K562 (cell line): ENCODE measurements around the gene USP2. TPM values are rescaled to one million over a fixed set of nuclear protein-coding genes. Genes with fewer than 3 reads are reported as not detected.

ENCODE experiments used
- ARNT ChIP-seq, 2 experiments: fragments of 450-650 bp; IDR thresholded peaks; 2 replicates each; pipeline ENCODE4 v1.6.1; 2016; ENCODE audit warnings: mild to moderate bottlenecking in 1 of 2
- C11orf30 ChIP-seq: fragments of 450-650 bp; IDR thresholded peaks from 2 replicates; pipeline ENCODE4 v1.6.1; 2016; ENCODE audit warnings: low read depth, mild to moderate bottlenecking
- CBFB ChIP-seq: sonication (generic); formaldehyde crosslinking; IDR thresholded peaks from 2 replicates; pipeline ENCODE4 v1.4.0; 2020; ENCODE audit warnings: mild to moderate bottlenecking, missing genetic modification reagents
- DLX4 ChIP-seq: fragments of 250-450 bp; sonication (Bioruptor Pico); IDR thresholded peaks from 2 replicates; pipeline ENCODE4 v1.6.1; 2021; ENCODE audit warnings: mild to moderate bottlenecking
- EZH2 ChIP-seq: IDR thresholded peaks from 2 replicates; pipeline ENCODE4 v1.6.1; 2012; ENCODE audit warnings: low read depth, mild to moderate bottlenecking, inconsistent platforms, low read length, borderline replicate concordance
- FOSL1 ChIP-seq: fragments of 200-800 bp; sonication (Bioruptor generic); conservative IDR thresholded peaks from 2 replicates; pipeline ENCODE4 v1.6.1; 2016; ENCODE audit warnings: missing genetic modification characterization, missing compliant biosample characterization
- FOXK2 ChIP-seq, 2 experiments: fragments of 450-650 bp; IDR thresholded peaks in 1 of 2; conservative IDR thresholded peaks in 1 of 2; 2 replicates each; pipeline ENCODE4 v1.6.1; 2016; ENCODE audit warnings: low read depth in 2 of 2, mild to moderate bottlenecking in 1 of 2
- GATA2 ChIP-seq: sonication (generic); formaldehyde crosslinking; IDR thresholded peaks from 2 replicates; pipeline ENCODE4 v1.4.0; 2020; ENCODE audit warnings: mild to moderate bottlenecking, missing genetic modification reagents
- HEY1 ChIP-seq: fragments of 250-450 bp; sonication (Bioruptor Pico); IDR thresholded peaks from 2 replicates; pipeline ENCODE4 v1.5.0; 2020; ENCODE audit warnings: mild to moderate bottlenecking, moderate library complexity, borderline replicate concordance
- JUND ChIP-seq, 2 experiments: IDR thresholded peaks; 2 replicates in 1 of 2; 3 replicates in 1 of 2; pipeline ENCODE4 v1.6.1; 2011; ENCODE audit warnings: borderline replicate concordance in 2 of 2, low read depth in 2 of 2, low read length in 2 of 2, improper control_type of control experiment in 1 of 2, missing biosample characterization in 1 of 2, missing genetic modification characterization in 1 of 2, missing genetic modification reagents in 1 of 2
- KLF10 ChIP-seq: fragments of 250-450 bp; sonication (Bioruptor Pico); IDR thresholded peaks from 2 replicates; pipeline ENCODE4 v1.6.1; 2021; ENCODE audit warnings: matching md5 sums
- KLF13 ChIP-seq: fragments of 450-650 bp; IDR thresholded peaks from 2 replicates; pipeline ENCODE4 v1.6.1; 2016; ENCODE audit warnings: missing genetic modification characterization, low read depth, mild to moderate bottlenecking, missing compliant biosample characterization, moderate library complexity, borderline replicate concordance
- LARP7 ChIP-seq: fragments of 450-650 bp; IDR thresholded peaks from 2 replicates; pipeline ENCODE4 v1.6.1; 2016
- LEF1 ChIP-seq: fragments of 450-650 bp; IDR thresholded peaks from 2 replicates; pipeline ENCODE4 v1.6.1; 2016; ENCODE audit warnings: mild to moderate bottlenecking
- MTF1 ChIP-seq: fragments of 250-450 bp; sonication (Bioruptor Pico); IDR thresholded peaks from 2 replicates; pipeline ENCODE4 v1.9.0; 2021; ENCODE audit warnings: moderate library complexity, mild to moderate bottlenecking, inconsistent platforms, borderline replicate concordance
- NONO ChIP-seq, 2 experiments: fragments of 200-400 bp in 1 of 2; fragments of 450-650 bp in 1 of 2; formaldehyde crosslinking in 1 of 2; IDR thresholded peaks; 2 replicates each; pipeline ENCODE4 v1.6.1; 2017; ENCODE audit warnings: low read depth in 2 of 2, mild to moderate bottlenecking in 2 of 2, moderate library complexity in 2 of 2, low read length in 1 of 2
- PPARD ChIP-seq: fragments of 250-450 bp; sonication (Bioruptor Pico); IDR thresholded peaks from 2 replicates; pipeline ENCODE4 v1.8.0; 2022; ENCODE audit warnings: inconsistent platforms, mild to moderate bottlenecking, moderate library complexity
- RB1 ChIP-seq: fragments of 450-650 bp; IDR thresholded peaks from 2 replicates; pipeline ENCODE4 v1.6.1; 2017; ENCODE audit warnings: low read depth, mild to moderate bottlenecking
- SFPQ ChIP-seq: fragments of 200-400 bp; formaldehyde crosslinking; IDR thresholded peaks from 2 replicates; pipeline ENCODE4 v1.6.1; 2017; ENCODE audit warnings: mild to moderate bottlenecking, low read depth, low read length, moderate library complexity
- SRSF1 ChIP-seq: fragments of 200-400 bp; formaldehyde crosslinking; IDR thresholded peaks from 2 replicates; pipeline ENCODE4 v1.6.1; 2017; ENCODE audit warnings: mild to moderate bottlenecking, low read depth, low read length, moderate library complexity
- THRA ChIP-seq: fragments of 450-650 bp; IDR thresholded peaks from 2 replicates; pipeline ENCODE4 v1.6.1; 2017; ENCODE audit warnings: mild to moderate bottlenecking, moderate library complexity
- ZNF3 ChIP-seq: fragments of 250-450 bp; sonication (Bioruptor Pico); IDR thresholded peaks from 2 replicates; pipeline ENCODE4 v1.5.0; 2021; ENCODE audit warnings: mild to moderate bottlenecking, moderate library complexity
- ZNF316 ChIP-seq: fragments of 450-650 bp; IDR thresholded peaks from 2 replicates; pipeline ENCODE4 v1.6.1; 2016
- ZNF324 ChIP-seq: fragments of 250-450 bp; sonication (Bioruptor Pico); IDR thresholded peaks from 2 replicates; pipeline ENCODE4 v1.4.0; 2020; ENCODE audit warnings: mild to moderate bottlenecking
- ZNF644 ChIP-seq: fragments of 200-800 bp; sonication (Bioruptor generic); IDR thresholded peaks from 2 replicates; pipeline ENCODE4 v1.6.1; 2016; ENCODE audit warnings: low read depth, missing genetic modification characterization, missing compliant biosample characterization
- polyA plus RNA-seq, 8 experiments: library from polyadenylated mRNA; depleted of rRNA in 4 of 8; stranded (reverse) in 5 of 8; unstranded in 3 of 8; fragments of >200 nt; fragmentation: Nextera tagmentation in 2 of 8; fragmentation: Illumina TruSeq in 1 of 8; extraction: Ambion mirVana in 2 of 8; extraction: Trizol in 1 of 8; gene quantifications; 2 replicates each; pipeline versions ENCODE4 v1.2.1 to v1.2.3, GENCODE V29; 2011 to 2014; ENCODE audit warnings: inconsistent platforms in 1 of 8, missing spikeins in 1 of 8
- total RNA-seq, 7 experiments: library from RNA; depleted of rRNA in 6 of 7; stranded (reverse); fragments of >200 nt in 6 of 7; fragmentation: Illumina TruSeq in 2 of 7; extraction: Trizol in 2 of 7; gene quantifications; 2 replicates each; pipeline versions ENCODE4 v1.2.1 to v1.2.3, GENCODE V29; 2011 to 2021; ENCODE audit warnings: low replicate concordance in 1 of 7

USP2 gene
- total and polyA plus RNA-seq, 9 of the 15 experiments (the other 6 are each of a cell fraction or from before 2014, with no cell fraction given), result 2.8 to 16.9 (median 3.9) TPM

- no peak for TF ChIP-seq ZNF644 (tag)
- TF ChIP-seq LEF1, result 0 out of 2 replicates have a peak, but pooled peaks have one; percentile 16
- peak; percentile 64; the same call in 1 of the 2 replicates for TF ChIP-seq FOSL1 (tag)
- no peak; the same call in 1 of the 2 replicates for TF ChIP-seq RB1
- no peak for TF ChIP-seq KLF10 (CRISPR knock-in tag)
- TF ChIP-seq THRA, result no peak
- no peak for TF ChIP-seq CBFB (CRISPR knock-in tag)
- TF ChIP-seq ZNF3 (CRISPR knock-in tag), result no peak
- no peak for TF ChIP-seq LARP7
- no peak for TF ChIP-seq NONO (IDR thresholded peaks at IDR 0.05; ENCODE audit: low read depth in 2 of 2, low read length in 1 of 2)
- no peak for TF ChIP-seq ARNT (IDR thresholded peaks at IDR 0.05)
- TF ChIP-seq SFPQ, result no peak
- no peak for TF ChIP-seq SRSF1
- TF ChIP-seq EZH2, result no peak
- no peak for TF ChIP-seq ZNF324 (CRISPR knock-in tag)
- 0 out of 4 replicates have a peak, but pooled peaks of 1 of the 2 experiments have one; percentile 54 for TF ChIP-seq FOXK2 (conservative IDR thresholded peaks at IDR 0.05 in 1 of 2, IDR thresholded peaks at IDR 0.05 in 1 of 2; ENCODE audit: low read depth in 2 of 2)
- TF ChIP-seq JUND (IDR thresholded peaks at IDR 0.05; ENCODE audit: borderline replicate concordance, low read depth, low read length), result peak; percentile 87
- TF ChIP-seq JUND (tag; IDR thresholded peaks at IDR 0.05; ENCODE audit: borderline replicate concordance, low read depth, low read length), result peak; percentile 80; the same call in 2 of the 3 replicates
- TF ChIP-seq C11orf30, result peak; percentile 95
- TF ChIP-seq DLX4 (CRISPR knock-in tag), result no peak
- no peak for TF ChIP-seq HEY1 (CRISPR knock-in tag)
- TF ChIP-seq GATA2, result no peak
- no peak for TF ChIP-seq KLF13
- peak; percentile 96 for TF ChIP-seq ZNF316
- TF ChIP-seq PPARD (CRISPR knock-in tag), result no peak
- no peak for TF ChIP-seq MTF1 (CRISPR knock-in tag)
These were observed 13.1 kb downstream of the USP2 start (continued) for GRCh38 chr11:119368121-119369034.
